H1 (cell line): ENCODE results near the gene TTC24. TPM values are rescaled to one million over a fixed set of nuclear protein-coding genes. Genes with fewer than 3 reads are reported as not detected.

Source experiments
- BCL11A ChIP-seq, 2 experiments: IDR thresholded peaks; one replicate each; pipeline ENCODE4 v1.6.1; 2011; ENCODE audit warnings: low read depth in 2 of 2, low read length in 2 of 2, mild to moderate bottlenecking in 2 of 2
- CTBP2 ChIP-seq: IDR thresholded peaks from 2 replicates; pipeline ENCODE4 v1.7.0; 2011; ENCODE audit warnings: borderline replicate concordance, mild to moderate bottlenecking, moderate library complexity, mixed read lengths, low read length; ENCODE audit not compliant: insufficient read depth, insufficient read length
- GABPA ChIP-seq: IDR thresholded peaks from 2 replicates; pipeline ENCODE4 v1.6.1; 2011; ENCODE audit warnings: mild to moderate bottlenecking, low read length, moderate library complexity, borderline replicate concordance; ENCODE audit not compliant: insufficient read depth
- MAFK ChIP-seq: IDR thresholded peaks from 2 replicates; pipeline ENCODE4 v1.6.1; 2012; ENCODE audit warnings: low read depth, mild to moderate bottlenecking, improper control_type of control experiment, low read length
- NRF1 ChIP-seq: IDR thresholded peaks from 2 replicates; pipeline ENCODE4 v1.6.1; 2011; ENCODE audit warnings: mild to moderate bottlenecking, low read depth, low read length, improper control_type of control experiment
- TBP ChIP-seq: IDR thresholded peaks from 2 replicates; pipeline ENCODE4 v1.6.1; 2011; ENCODE audit warnings: low read depth, low read length, improper control_type of control experiment
- polyA plus RNA-seq, 7 experiments: library from polyadenylated mRNA; depleted of rRNA in 3 of 7; stranded (reverse) in 5 of 7; unstranded in 2 of 7; fragments of >200 nt in 5 of 7; fragments of 200-250 nt in 2 of 7; gene quantifications; 1 replicate in 5 of 7; 2 replicates in 1 of 7; 4 replicates in 1 of 7; pipeline versions ENCODE4 v1.2.1 to v1.2.3, GENCODE V29; 2011 to 2013; ENCODE audit warnings: missing spikeins in 2 of 7, mixed read lengths in 2 of 7
- total RNA-seq: library from RNA; stranded (reverse); fragmentation: NEBNext Ultra II Directional; extraction: Animal tissue kit (Norgen Biotek cat#: 25700); gene quantifications from 2 replicates; pipeline ENCODE4 v1.2.1, GENCODE V29; 2021

TTC24 gene
- total and polyA plus RNA-seq, 2 of the 8 experiments (the other 6 are each of a cell fraction or from before 2014, with no cell fraction given): 0.08 TPM; not detected in 1

DNA sequence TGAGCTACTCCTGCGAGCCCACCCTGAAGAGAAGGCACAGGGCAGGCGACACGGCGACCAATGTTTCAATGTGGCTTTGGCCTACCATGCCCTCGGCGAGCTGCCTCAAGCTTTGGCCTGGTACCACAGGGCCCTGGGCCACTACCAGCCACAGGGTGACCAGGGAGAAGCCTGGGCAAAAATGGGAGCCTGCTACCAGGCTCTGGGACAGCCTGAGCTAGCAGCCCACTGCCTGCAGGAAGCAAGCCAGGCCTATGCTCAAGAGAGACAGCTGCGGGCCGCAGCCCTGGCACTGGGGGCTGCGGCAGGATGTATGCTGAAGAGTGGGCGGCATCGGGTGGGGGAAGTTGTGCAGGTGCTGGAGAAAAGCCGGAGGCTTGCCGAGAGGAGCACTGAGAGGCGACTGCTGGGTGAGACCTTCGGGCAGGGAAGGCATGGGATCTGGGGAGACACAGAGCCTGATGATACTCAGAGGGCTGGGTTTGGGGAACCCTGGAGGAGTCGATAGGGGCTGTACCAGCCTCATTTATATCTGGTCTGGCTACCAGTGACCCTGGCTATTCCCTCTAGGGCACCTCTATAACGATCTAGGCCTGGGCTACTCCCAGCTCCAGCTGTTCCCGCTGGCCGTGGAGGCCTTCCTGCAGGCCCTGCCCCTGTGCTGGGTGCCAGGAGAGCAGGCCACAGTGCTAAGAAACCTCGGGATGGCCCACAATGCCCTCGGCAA, 2.3 kb downstream of the TTC24 start (continued):
- TF ChIP-seq BCL11A (IDR thresholded peaks at IDR 0.05; ENCODE audit: low read depth in 2 of 2, low read length in 2 of 2) (no peak), GABPA (no peak), TBP (no peak), MAFK (no peak), NRF1 (no peak), CTBP2 (no peak)
